PC-9 (cell line): ENCODE results near the gene PPP2R3A.

Experiments
- EZH2 ChIP-seq: fragments of 200-600 bp; sonication (generic); IDR thresholded peaks from 2 replicates; pipeline ENCODE4 v1.8.0; 2017; ENCODE audit warnings: antibody characterized with exemption, low read depth
- TF ChIP-seq, protein P1 (sequence below): fragments of 200-600 bp; sonication (generic); conservative IDR thresholded peaks from 2 replicates; pipeline ENCODE4 v1.6.1; 2017; ENCODE audit warnings: mixed run types, antibody characterized with exemption, mild to moderate bottlenecking, moderate library complexity

DNA sequence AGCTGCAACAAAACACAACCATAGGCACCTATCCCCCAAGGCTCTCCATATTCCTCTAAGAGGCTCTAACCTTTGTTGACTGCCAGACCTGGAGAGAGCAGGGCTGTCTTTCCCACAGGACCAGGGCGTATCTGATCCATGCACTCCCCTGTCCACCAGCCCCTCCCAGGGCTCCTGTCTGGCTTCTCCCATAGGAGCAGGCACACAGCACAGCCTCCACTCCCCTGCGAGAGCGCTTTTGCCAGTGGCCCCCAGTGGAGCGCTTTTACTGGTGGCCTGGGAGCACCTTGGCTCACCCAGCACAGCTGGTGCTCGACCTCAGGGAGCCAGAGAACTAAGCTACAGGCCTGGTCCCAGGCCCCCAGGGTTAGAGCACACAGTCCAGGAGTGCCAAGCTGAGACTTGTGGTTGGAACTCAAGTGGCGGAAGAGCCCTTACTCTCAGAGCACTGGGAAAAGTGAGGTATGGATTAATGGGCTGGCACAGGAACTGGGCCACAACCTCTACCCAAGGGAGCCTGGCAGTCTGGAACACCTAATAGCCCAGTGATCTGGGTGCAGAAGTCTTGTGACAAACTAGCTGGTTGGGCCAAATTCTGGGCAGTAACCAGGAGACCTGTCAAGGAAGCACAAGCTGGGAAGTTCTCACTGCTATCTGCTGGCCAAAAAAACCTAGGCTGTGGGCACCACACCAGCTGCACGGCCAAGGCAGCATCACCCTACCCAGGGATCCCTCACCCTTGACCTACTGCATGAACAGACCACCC is 79.6 kb downstream of the PPP2R3A start:
- TF ChIP-seq, protein P1, sequence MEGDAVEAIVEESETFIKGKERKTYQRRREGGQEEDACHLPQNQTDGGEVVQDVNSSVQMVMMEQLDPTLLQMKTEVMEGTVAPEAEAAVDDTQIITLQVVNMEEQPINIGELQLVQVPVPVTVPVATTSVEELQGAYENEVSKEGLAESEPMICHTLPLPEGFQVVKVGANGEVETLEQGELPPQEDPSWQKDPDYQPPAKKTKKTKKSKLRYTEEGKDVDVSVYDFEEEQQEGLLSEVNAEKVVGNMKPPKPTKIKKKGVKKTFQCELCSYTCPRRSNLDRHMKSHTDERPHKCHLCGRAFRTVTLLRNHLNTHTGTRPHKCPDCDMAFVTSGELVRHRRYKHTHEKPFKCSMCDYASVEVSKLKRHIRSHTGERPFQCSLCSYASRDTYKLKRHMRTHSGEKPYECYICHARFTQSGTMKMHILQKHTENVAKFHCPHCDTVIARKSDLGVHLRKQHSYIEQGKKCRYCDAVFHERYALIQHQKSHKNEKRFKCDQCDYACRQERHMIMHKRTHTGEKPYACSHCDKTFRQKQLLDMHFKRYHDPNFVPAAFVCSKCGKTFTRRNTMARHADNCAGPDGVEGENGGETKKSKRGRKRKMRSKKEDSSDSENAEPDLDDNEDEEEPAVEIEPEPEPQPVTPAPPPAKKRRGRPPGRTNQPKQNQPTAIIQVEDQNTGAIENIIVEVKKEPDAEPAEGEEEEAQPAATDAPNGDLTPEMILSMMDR = no peak
- no peak for TF ChIP-seq EZH2
